IgD-negative memory B cell (primary cell): ENCODE results near the gene TEAD2. TPM values are rescaled to one million over a fixed set of nuclear protein-coding genes. Genes with fewer than 3 reads are reported as not detected.
A peak's percentile ranks its signal among the peaks of the same experiment; 100 is the strongest.
"Not testable (repeated sequence)": the region's sequence is repeated elsewhere in the genome, so short reads cannot be mapped to it uniquely, and the experiment has no call there.

Experiments
- H3K27ac Mint-ChIP-seq, 3 donors: one replicate each; pipeline ENCODE4 v1.8.0; 2020 to 2022; ENCODE audit warnings: mild to moderate bottlenecking in 3 of 3, mixed read lengths in 3 of 3, moderate library complexity in 1 of 3
- H3K27me3 Mint-ChIP-seq: one replicate; pipeline ENCODE4 v1.8.0; 2021; ENCODE audit warnings: mixed read lengths
- H3K36me3 Mint-ChIP-seq: one replicate; pipeline ENCODE4 v1.8.0; 2020; ENCODE audit warnings: mild to moderate bottlenecking, mixed read lengths
- H3K4me1 Mint-ChIP-seq, 3 donors: one replicate each; pipeline ENCODE4 v1.8.0; 2020 to 2022; ENCODE audit warnings: mixed read lengths in 3 of 3, mild to moderate bottlenecking in 1 of 3
- H3K4me3 Mint-ChIP-seq, 4 donors: one replicate each; pipeline ENCODE4 v1.8.0; 2020 to 2022; ENCODE audit warnings: mild to moderate bottlenecking in 4 of 4, mixed read lengths in 4 of 4, moderate library complexity in 3 of 4
- H3K9me3 Mint-ChIP-seq, 3 donors: one replicate each; pipeline ENCODE4 v1.8.0; 2020 to 2021; ENCODE audit warnings: mixed read lengths in 3 of 3, mild to moderate bottlenecking in 1 of 3
- polyA plus RNA-seq: library from polyadenylated mRNA; unstranded; fragments of 300-500 nt; fragmentation: Illumina TruSeq; gene quantifications from one replicate; pipeline ENCODE4 v1.2.3, GENCODE V29; 2021

TEAD2 gene
- polyA plus RNA-seq, 1 donor from 2014 or later = 6.3 TPM

DNA sequence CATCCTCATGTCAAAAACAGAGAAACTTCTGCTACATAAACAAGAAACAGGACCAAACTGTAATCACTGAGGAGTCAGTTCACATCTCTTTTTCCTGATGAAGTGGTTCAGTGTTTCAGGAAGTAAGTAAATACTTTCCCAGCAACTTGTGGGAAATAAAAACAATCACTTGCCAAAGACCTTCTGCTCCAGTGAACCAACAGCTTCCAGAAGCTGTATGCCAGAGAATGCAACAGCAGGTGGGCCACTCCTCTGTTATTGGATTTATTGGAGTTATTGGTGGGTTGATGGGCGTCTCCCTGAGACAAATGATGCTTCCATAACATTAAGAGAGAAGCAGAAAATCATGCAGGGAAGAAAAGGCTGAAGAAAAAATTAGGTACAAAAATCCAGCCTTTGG lies 47.1 kb downstream of the TEAD2 start:
- Mint-ChIP-seq H3K4me1 (peaks cover 23 to 28% (median 24%) of the 10 kb centered on the region in 3 donors), H3K27ac (peak overlapping the region in 2 of 3 donors; percentile 8 to 14), H3K36me3 (peaks cover 27% of the 10 kb centered on the region), H3K4me3 (no peak overlapping the region), H3K9me3 (peaks cover 0 to 13% (median 13%) of the 10 kb centered on the region in 3 donors), H3K27me3 (no peaks in the 10 kb centered on the region)

DNA sequence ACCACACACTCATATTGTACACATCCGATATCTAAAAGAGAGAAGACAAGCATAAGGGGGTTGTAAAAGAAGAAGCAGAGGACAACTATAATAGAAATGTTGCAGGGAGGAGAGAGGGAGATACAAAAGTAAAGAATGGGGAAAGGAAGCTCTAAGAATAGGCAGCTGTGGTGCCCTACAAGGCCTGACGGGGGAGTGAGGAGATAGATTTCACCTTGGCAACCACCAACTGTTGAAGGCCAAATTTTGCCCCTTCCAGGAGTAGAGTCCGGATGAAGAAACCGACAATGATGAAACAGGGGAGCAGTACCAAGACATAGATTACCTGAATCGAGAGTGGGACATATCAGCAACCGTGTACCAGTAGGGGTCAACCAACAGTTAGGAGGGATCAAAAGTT lies 53.1 kb downstream of the TEAD2 start:
- peak overlapping the region; percentile 8 to 74 (median 16) for H3K27ac Mint-ChIP-seq
- peaks cover 22 to 25% (median 23%) of the 10 kb centered on the region in 3 donors for H3K4me1 Mint-ChIP-seq
- no peaks in the 10 kb centered on the region for H3K27me3 Mint-ChIP-seq

DNA sequence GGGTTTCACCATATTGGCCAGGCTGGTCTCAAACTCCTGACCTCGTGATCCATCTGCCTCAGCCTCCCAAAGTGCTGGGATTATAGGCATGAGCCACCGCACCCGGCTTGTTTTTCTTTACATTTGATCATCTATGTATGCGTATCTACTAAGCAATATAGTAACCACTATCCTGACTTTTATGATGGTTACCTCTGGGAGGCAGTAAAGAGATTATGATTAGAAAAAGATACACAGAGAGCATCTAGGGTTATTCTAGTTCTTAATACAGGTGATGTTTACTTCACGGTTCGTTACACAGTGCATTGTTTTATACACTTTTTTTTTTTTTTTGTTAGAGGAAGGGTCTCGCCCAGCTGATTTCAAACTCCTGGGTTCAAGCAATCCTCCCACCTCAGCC lies 55.5 kb downstream of the TEAD2 start:
- Mint-ChIP-seq H3K27ac (peak overlapping the region in 2 of 3 donors; percentile 2 to 33), H3K4me3 (peak overlapping the region in 2 of 4 donors; percentile 8 to 9), H3K4me1 (peaks cover 15 to 30% (median 20%) of the 10 kb centered on the region in 3 donors), H3K36me3 (peaks cover 16% of the 10 kb centered on the region)
- H3K9me3 Mint-ChIP-seq, H3K27me3 Mint-ChIP-seq: not testable (repeated sequence)

More for the DNA sequence above, 53.1 kb downstream of the TEAD2 start:
- peaks cover 14% of the 10 kb centered on the region for H3K36me3 Mint-ChIP-seq
- H3K4me3 Mint-ChIP-seq = peak overlapping the region in 1 of 4 donors; percentile 73
- no peaks in the 10 kb centered on the region for H3K9me3 Mint-ChIP-seq

DNA sequence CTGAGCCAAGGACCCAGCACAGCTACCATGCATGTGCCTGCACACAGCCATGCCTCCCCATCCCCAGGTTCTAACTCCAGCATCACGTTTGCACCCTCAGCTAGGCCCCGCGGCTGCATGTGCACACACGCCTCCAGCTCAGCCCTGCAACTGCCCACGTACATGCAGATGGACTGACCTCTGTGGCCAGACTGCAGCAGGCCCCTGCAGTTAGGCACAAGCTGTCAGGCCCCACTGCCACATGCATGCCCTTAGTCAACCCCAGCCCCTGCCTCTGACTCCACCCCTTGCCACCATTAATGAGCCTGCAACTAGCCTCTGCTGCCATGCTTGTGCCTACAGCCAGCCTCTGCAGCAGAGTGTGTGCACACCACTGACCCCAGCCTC lies 60.4 kb downstream of the TEAD2 start:
- Mint-ChIP-seq H3K27me3 (no peaks in the 10 kb centered on the region), H3K9me3 (peaks cover 0 to 6% (median 0%) of the 10 kb centered on the region in 3 donors), H3K4me1 (peaks cover 13 to 23% (median 18%) of the 10 kb centered on the region in 3 donors), H3K4me3 (no peak overlapping the region), H3K27ac (peak overlapping the region in 1 of 3 donors; percentile 65), H3K36me3 (peaks cover 4% of the 10 kb centered on the region)

DNA sequence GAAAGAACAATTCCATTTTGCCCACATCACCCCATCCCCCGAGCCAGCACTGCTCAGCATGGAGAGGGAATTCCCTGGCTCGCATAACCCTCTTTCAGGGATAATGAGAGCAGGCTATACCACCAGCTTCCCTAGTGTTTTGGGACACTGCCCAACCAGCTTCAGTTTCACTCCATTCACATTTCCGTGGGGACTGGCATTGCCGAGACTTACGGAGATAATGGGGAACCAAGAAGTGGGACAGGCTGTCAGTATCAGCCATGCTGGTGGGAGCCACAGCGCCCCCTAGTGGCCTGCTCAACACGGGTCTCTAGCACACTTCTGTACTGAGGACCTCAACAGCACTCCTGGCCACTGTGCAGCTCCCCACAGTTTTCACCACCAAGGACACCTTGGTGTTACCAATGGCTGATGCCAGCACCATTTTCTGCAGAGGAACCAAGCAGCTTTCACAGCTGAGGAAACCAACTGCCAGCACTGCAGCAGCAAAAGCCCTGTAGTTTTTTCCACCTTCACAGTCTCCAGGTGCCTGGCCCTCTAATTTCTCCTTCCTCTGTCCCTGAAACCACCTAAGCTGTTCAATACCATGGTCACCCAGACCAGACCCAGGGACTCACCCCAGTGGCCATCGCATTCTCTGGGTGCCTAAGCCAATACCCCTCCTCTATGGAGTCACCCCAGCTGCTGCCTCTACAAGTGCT lies 60.9 kb downstream of the TEAD2 start:
- Mint-ChIP-seq H3K4me1 (peaks cover 11 to 19% (median 16%) of the 10 kb centered on the region in 3 donors), H3K4me3 (peak overlapping the region in 1 of 4 donors; percentile 60), H3K36me3 (peaks cover 4% of the 10 kb centered on the region), H3K27ac (peak overlapping the region in 2 of 3 donors; percentile 27 to 65), H3K9me3 (peaks cover 0 to 6% (median 0%) of the 10 kb centered on the region in 3 donors), H3K27me3 (no peaks in the 10 kb centered on the region)

DNA sequence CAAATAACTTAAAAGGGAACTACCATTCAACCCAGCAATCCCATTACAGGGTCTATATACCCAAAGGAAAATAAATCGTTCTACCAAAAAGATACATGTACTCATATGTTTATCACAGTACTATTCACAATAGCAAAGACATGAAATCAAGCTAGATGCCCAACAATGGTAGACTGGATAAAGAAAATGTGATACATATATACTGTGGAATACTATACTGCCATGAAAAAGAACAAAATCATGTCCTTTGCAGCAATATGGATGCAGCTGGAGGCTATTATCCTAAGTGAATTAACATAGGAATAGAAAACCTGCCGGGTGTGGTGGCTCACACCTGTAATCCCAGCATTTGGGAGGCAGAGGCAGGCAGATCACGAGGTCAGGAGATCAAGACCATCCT lies 63.6 kb downstream of the TEAD2 start:
- not testable (repeated sequence) for H3K4me3 Mint-ChIP-seq, H3K36me3 Mint-ChIP-seq, H3K27ac Mint-ChIP-seq

DNA sequence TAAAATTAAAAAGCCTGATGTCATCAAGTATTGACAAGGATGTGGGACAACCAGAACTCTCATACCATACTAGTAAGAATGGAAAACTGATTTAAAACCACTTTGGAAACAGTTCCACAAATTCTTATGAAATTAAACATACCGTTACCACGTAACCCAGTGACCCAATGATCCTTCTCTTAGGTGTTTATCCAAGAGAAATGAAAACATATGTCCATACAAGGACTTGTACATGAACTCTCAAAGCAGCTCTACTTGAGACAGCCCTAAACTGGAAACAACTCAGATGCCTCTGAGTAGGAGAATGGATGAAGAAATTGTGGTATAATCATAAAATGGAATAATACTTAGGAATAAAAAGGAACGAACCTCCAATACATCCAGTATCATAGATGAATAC lies 64.8 kb downstream of the TEAD2 start:
- no peak overlapping the region for H3K27ac Mint-ChIP-seq
- no peak overlapping the region for H3K4me3 Mint-ChIP-seq
- peaks cover 9 to 19% (median 14%) of the 10 kb centered on the region in 3 donors for H3K4me1 Mint-ChIP-seq
- no peaks in the 10 kb centered on the region for H3K27me3 Mint-ChIP-seq
- no peaks in the 10 kb centered on the region for H3K9me3 Mint-ChIP-seq
- peaks cover 3% of the 10 kb centered on the region for H3K36me3 Mint-ChIP-seq

More for the DNA sequence above, 63.6 kb downstream of the TEAD2 start:
- H3K27me3 Mint-ChIP-seq, H3K9me3 Mint-ChIP-seq: not testable (repeated sequence)
- peaks cover 14 to 19% (median 14%) of the 10 kb centered on the region in 3 donors for H3K4me1 Mint-ChIP-seq

DNA sequence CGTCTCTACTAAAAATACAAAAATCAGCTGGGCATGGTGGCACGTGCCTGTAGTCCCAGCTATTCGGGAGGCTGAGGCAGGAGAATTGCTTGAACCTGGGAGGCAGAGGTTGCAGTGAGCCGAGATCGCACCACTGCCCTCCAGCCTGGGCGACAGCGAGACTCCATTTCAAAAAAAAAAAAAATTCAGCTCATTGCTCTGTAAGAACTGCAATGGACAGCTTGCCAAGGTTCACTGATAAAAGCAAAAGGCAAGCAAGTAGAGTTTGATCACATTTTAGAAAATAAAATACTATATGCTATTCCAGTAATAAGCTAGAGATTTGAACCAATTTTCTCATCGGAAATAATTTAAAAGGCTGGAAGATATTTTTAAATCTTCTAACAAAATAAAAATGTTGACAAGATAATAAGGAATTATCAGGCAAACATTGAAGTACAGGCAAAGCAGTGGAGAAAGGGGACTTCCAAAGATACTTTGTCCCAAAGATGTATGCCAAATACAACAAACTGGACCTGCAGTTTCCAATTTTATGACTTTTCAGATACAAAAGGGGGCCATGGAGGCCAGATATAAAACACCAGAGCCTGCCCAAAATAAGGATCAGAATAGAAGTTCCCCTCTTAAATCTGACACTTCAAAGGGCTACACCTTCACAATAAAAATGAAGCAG lies 66.9 kb downstream of the TEAD2 start:
- H3K27me3 Mint-ChIP-seq = no peaks in the 10 kb centered on the region
- H3K27ac Mint-ChIP-seq = no peak overlapping the region
- peaks cover under 1 to 9% (median 3%) of the 10 kb centered on the region in 3 donors for H3K4me1 Mint-ChIP-seq
- peaks cover 3% of the 10 kb centered on the region for H3K36me3 Mint-ChIP-seq
- no peak overlapping the region for H3K4me3 Mint-ChIP-seq
- H3K9me3 Mint-ChIP-seq = no peaks in the 10 kb centered on the region

DNA sequence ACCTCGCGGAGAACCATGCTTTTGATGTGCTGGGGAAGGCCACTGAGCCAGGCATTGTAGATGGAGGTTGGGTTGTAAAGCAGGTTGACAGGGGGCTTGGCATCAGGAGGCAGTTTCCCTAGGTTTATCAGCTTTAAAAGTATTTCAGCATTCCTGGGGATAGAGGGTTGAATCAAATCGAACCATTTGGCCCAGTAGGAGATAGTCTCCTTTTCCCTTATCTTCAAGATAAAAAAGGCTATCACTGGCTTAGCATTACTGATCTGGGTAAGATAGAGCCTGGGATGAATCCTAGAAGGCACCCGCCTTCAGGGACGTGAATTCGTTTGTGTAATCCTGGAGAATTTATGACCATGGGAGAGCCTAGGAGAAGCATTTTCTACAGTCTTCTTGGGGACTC lies 67.8 kb downstream of the TEAD2 start:
- Mint-ChIP-seq H3K4me1 (peaks cover 0 to 9% (median 3%) of the 10 kb centered on the region in 3 donors), H3K9me3 (no peaks in the 10 kb centered on the region), H3K27ac (no peak overlapping the region), H3K4me3 (no peak overlapping the region), H3K27me3 (no peaks in the 10 kb centered on the region), H3K36me3 (peaks cover 3% of the 10 kb centered on the region)

Other genes with a start within 250 kb of the TEAD2 start
- 8.3 TPM for gene LIN7B, start 248.0 kb downstream of the TEAD2 start, polyA plus RNA-seq
- gene C19orf73, start 243.3 kb downstream of the TEAD2 start, polyA plus RNA-seq = 2.6 TPM
- gene PPFIA3, start 242.9 kb downstream of the TEAD2 start, polyA plus RNA-seq = not detected
- gene HRC, start 207.0 kb downstream of the TEAD2 start, polyA plus RNA-seq = not detected
- gene TRPM4, start 204.6 kb downstream of the TEAD2 start, polyA plus RNA-seq = not detected
- gene SLC6A16, start 37.2 kb downstream of the TEAD2 start, polyA plus RNA-seq = 11.6 TPM
- 754 TPM for gene CD37, start 27.0 kb downstream of the TEAD2 start, polyA plus RNA-seq
- 1.1 TPM for gene DKKL1, start 1.5 kb upstream of the TEAD2 start, polyA plus RNA-seq
- gene KASH5, start 25.8 kb upstream of the TEAD2 start, polyA plus RNA-seq = not detected
- not detected for gene PTH2, start 61.0 kb upstream of the TEAD2 start, polyA plus RNA-seq
- not detected for gene GFY, start 63.0 kb upstream of the TEAD2 start, polyA plus RNA-seq
- not detected for gene SLC17A7, start 79.1 kb upstream of the TEAD2 start, polyA plus RNA-seq
- gene PIH1D1, start 89.4 kb upstream of the TEAD2 start, polyA plus RNA-seq = 98.8 TPM
- gene ALDH16A1, start 90.8 kb upstream of the TEAD2 start, polyA plus RNA-seq = 67.5 TPM
- gene FLT3LG, start 111.8 kb upstream of the TEAD2 start, polyA plus RNA-seq = 24.3 TPM
- 3,792 TPM for gene RPL13A, start 125.2 kb upstream of the TEAD2 start, polyA plus RNA-seq
- 3,702 TPM for gene RPS11, start 134.0 kb upstream of the TEAD2 start, polyA plus RNA-seq
- 60.8 TPM for gene FCGRT, start 150.2 kb upstream of the TEAD2 start, polyA plus RNA-seq
- gene RCN3, start 165.6 kb upstream of the TEAD2 start, polyA plus RNA-seq = 3.1 TPM
- 144 TPM for gene NOSIP, start 218.1 kb upstream of the TEAD2 start, polyA plus RNA-seq
- gene PRRG2, start 218.9 kb upstream of the TEAD2 start, polyA plus RNA-seq = 0.26 TPM
- gene PRR12, start 228.8 kb upstream of the TEAD2 start, polyA plus RNA-seq = 0.70 TPM